ENCODE results near the gene UBB.

UBB gene

DNA sequence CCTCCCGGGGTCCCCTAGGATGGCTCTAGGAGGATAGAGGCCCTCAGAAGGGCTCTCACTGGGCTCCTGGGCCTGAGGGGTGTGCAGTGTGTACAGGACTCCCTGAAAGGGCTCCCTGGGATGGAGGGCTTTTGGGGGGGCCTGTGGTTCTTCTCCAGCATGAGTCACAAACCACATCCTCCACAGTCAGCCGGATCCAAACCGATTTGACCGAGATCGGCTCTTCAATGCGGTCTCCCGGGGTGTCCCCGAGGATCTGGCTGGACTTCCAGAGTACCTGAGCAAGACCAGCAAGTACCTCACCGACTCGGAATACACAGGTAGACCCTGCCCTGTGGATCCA is 39.0 kb downstream of the UBB start:
- no peak overlapping the region for H3K4me3 ChIP-seq (ENCODE audit: low read depth in 1 of 2, low read length in 2 of 2)
- H3K36me3 ChIP-seq (ENCODE audit: control insufficient read depth in 1 of 2, insufficient read depth in 2 of 2, low read length in 2 of 2), result no peaks in the 10 kb centered on the region
- no peaks in the 10 kb centered on the region for H3K9me3 ChIP-seq (ENCODE audit: control insufficient read depth in 1 of 2, low read length in 2 of 2)
- H3K27ac ChIP-seq (ENCODE audit: low read length), result peak overlapping the region; percentile 77
- H3K4me1 ChIP-seq (ENCODE audit: control insufficient read depth in 1 of 2, insufficient read depth in 2 of 2, low read length in 2 of 2), result peaks cover 5 to 14% of the 10 kb centered on the region in 2 donors
- H3K27me3 ChIP-seq (ENCODE audit: low read depth, low read length), result no peaks in the 10 kb centered on the region

DNA sequence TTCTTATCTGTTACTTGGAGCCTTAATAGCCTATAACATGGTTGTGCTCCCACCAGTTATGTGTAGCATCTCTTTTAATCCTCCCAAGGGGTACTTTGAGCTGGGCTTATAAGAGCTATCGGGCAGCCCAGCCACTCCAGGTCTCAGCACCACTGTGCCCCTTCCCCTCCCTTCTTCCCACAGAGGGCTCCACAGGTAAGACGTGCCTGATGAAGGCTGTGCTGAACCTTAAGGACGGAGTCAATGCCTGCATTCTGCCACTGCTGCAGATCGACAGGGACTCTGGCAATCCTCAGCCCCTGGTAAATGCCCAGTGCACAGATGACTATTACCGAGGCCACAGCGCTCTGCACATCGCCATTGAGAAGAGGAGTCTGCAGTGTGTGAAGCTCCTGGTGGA is 41.5 kb downstream of the UBB start:
- Histone ChIP-seq H3K36me3 (ENCODE audit: control insufficient read depth in 1 of 2, insufficient read depth in 2 of 2, low read length in 2 of 2) (peaks cover 0 to 1% of the 10 kb centered on the region in 2 donors), H3K27me3 (ENCODE audit: low read depth, low read length) (no peaks in the 10 kb centered on the region), H3K9me3 (ENCODE audit: control insufficient read depth in 1 of 2, low read length in 2 of 2) (no peaks in the 10 kb centered on the region), H3K4me1 (ENCODE audit: control insufficient read depth in 1 of 2, insufficient read depth in 2 of 2, low read length in 2 of 2) (peaks cover 5 to 14% of the 10 kb centered on the region in 2 donors), H3K4me3 (ENCODE audit: low read depth in 1 of 2, low read length in 2 of 2) (no peak overlapping the region), H3K27ac (ENCODE audit: low read length) (no peak overlapping the region)

DNA sequence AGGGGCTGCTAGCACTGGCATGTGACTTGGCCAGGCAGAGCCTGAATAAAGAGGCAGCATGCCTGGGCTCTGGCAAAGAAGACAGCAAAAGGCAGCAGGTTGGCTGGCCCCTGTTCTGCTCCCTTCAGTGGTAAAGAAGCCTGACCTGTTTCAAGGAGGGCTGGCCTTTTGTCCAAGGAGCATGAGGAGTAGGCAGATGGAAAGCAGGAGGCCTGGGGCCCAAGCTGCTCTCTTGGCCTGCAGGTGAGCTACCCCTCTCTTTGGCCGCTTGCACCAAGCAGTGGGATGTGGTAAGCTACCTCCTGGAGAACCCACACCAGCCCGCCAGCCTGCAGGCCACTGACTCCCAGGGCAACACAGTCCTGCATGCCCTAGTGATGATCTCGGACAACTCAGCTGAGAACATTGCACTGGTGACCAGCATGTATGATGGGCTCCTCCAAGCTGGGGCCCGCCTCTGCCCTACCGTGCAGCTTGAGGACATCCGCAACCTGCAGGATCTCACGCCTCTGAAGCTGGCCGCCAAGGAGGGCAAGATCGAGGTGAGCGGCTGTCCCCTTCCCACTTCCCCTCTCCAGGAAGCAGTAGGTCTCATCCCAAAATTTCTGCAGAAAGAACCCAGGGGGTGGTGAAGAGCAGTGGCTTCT is 42.5 kb downstream of the UBB start:
- H3K27me3 ChIP-seq (ENCODE audit: low read depth, low read length), result no peaks in the 10 kb centered on the region
- no peaks in the 10 kb centered on the region for H3K9me3 ChIP-seq (ENCODE audit: control insufficient read depth in 1 of 2, low read length in 2 of 2)
- peaks cover 0 to 4% of the 10 kb centered on the region in 2 donors for H3K36me3 ChIP-seq (ENCODE audit: control insufficient read depth in 1 of 2, insufficient read depth in 2 of 2, low read length in 2 of 2)
- peaks cover 4 to 14% of the 10 kb centered on the region in 2 donors for H3K4me1 ChIP-seq (ENCODE audit: control insufficient read depth in 1 of 2, insufficient read depth in 2 of 2, low read length in 2 of 2)
- no peak overlapping the region for H3K27ac ChIP-seq (ENCODE audit: low read length)
- H3K4me3 ChIP-seq (ENCODE audit: low read depth in 1 of 2, low read length in 2 of 2), result no peak overlapping the region

DNA sequence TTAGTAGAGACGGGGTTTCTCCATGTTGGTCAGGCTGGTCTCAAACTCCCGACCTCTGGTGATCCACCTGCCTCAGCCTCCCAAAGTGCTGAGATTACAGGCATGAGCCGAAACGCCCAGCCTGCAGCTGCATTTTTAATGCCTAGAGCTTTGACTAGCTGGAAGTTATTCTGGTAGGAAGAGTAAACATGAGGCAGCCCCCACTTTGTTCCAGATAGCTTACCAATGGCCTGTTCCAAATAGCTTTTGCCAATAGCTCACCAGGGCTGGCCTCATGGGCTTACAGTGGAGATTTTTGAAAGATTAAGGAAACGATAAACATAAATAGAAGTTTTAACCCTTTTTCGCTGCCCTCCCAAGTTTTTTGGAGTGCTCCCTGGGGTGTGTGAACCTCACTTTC is 44.3 kb downstream of the UBB start:
- Histone ChIP-seq H3K9me3 (ENCODE audit: control insufficient read depth in 1 of 2, low read length in 2 of 2) (no peaks in the 10 kb centered on the region), H3K27me3 (ENCODE audit: low read depth, low read length) (no peaks in the 10 kb centered on the region), H3K4me3 (ENCODE audit: low read depth in 1 of 2, low read length in 2 of 2) (no peak overlapping the region), H3K36me3 (ENCODE audit: control insufficient read depth in 1 of 2, insufficient read depth in 2 of 2, low read length in 2 of 2) (peaks cover 0 to 4% of the 10 kb centered on the region in 2 donors), H3K27ac (ENCODE audit: low read length) (no peak overlapping the region), H3K4me1 (ENCODE audit: control insufficient read depth in 1 of 2, insufficient read depth in 2 of 2, low read length in 2 of 2) (peaks cover 0 to under 1% of the 10 kb centered on the region in 2 donors)

DNA sequence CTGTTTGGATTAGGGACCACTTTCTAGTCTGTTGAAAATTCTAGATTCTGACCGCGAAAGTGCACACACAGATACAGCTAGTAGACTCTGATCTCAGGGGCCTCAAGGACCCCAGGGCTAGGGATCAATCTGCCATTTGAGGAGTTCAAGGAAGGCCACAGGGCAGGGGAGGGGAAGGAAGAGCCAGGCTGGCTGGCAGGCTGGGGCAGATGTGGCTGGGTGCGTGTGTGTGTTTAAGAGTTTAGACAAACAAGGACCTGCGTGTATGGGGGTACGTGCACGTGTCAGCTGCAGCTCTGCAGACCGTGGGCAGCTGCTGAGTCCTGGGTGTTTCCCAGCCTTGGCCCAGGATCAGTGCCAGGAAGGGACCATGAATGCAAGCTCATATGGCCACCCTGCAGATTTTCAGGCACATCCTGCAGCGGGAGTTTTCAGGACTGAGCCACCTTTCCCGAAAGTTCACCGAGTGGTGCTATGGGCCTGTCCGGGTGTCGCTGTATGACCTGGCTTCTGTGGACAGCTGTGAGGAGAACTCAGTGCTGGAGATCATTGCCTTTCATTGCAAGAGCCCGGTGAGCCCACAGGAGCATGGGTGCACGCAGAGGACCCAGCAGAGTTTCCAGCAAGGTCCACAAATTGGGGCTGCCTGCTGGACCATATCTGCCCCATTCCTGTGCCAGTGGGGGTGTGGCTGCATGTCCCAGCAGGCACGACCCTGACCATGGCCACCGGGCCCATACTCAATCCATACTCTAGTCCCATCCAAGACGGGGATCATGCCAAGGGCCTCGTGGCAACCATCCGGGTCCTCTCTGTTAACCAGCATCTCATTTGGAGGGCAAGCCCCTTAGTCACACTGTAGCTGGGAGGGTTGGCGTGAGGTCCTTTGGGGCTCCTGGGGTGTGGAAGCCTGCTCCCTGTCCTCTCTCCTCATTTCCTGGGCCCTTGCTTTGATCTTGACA is 45.1 kb downstream of the UBB start:
- Histone ChIP-seq H3K4me1 (ENCODE audit: control insufficient read depth in 1 of 2, insufficient read depth in 2 of 2, low read length in 2 of 2) (no peaks in the 10 kb centered on the region), H3K36me3 (ENCODE audit: control insufficient read depth in 1 of 2, insufficient read depth in 2 of 2, low read length in 2 of 2) (peaks cover 0 to 4% of the 10 kb centered on the region in 2 donors), H3K9me3 (ENCODE audit: control insufficient read depth in 1 of 2, low read length in 2 of 2) (no peaks in the 10 kb centered on the region), H3K4me3 (ENCODE audit: low read depth in 1 of 2, low read length in 2 of 2) (no peak overlapping the region), H3K27me3 (ENCODE audit: low read depth, low read length) (no peaks in the 10 kb centered on the region), H3K27ac (ENCODE audit: low read length) (no peak overlapping the region)

DNA sequence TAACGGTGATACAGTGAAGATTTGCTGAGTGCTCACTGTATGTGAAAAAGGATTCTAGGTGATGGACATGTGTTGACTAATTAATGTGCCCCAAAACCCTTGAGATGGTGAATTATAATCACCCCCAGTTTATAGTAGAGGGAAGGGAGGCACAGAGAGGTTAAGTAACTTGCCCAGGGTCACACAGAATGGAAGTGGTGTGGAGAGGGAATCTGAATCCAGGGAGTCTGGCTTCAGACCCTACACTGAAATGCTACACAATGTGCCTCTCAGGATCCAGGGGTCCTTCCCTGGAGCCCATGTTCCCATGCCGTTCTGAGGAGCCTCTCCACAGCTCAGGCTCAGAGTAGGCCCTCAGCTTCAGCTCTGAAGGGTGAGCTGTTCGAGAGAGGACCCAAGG is 46.1 kb downstream of the UBB start:
- peaks cover 0 to 4% of the 10 kb centered on the region in 2 donors for H3K36me3 ChIP-seq (ENCODE audit: control insufficient read depth in 1 of 2, insufficient read depth in 2 of 2, low read length in 2 of 2)
- no peak overlapping the region for H3K27ac ChIP-seq (ENCODE audit: low read length)
- no peaks in the 10 kb centered on the region for H3K9me3 ChIP-seq (ENCODE audit: control insufficient read depth in 1 of 2, low read length in 2 of 2)
- no peak overlapping the region for H3K4me3 ChIP-seq (ENCODE audit: low read depth in 1 of 2, low read length in 2 of 2)
- H3K4me1 ChIP-seq (ENCODE audit: control insufficient read depth in 1 of 2, insufficient read depth in 2 of 2, low read length in 2 of 2), result no peaks in the 10 kb centered on the region
- H3K27me3 ChIP-seq (ENCODE audit: low read depth, low read length), result no peaks in the 10 kb centered on the region

DNA sequence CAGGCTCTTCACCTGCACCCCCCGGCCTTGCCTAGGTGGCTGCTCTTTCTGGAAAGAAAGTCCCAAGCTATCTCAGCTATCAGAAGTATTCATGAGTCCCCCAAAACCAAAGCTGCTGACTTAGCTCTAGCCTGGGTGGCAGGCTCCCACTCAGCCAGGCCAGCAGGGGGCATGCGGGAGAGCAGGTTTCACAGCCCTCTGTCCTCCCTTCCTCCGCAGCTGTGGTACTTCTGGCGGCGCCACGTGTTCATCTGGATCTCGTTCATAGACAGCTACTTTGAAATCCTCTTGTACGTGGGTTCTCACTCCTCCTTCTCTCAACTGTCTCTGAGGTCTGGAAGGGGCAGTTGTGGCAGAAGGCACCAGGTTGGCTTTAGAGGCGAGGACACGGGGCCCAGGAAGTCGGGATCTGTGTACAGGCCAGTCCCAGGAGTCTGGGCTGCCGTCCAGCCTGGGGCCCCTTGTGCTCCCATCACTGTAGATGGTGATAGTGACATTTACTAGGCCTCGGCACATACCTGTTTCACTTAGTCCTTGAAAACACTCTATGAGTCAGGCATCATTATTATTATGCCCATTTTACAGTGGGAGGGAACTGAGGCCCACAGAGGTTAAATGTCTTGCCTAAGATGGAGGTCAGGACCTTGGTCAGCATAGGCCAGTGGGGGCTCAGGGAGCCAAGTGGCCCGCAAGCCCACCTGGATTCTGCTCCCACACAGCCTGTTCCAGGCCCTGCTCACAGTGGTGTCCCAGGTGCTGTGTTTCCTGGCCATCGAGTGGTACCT is 47.4 kb downstream of the UBB start:
- Histone ChIP-seq H3K4me3 (ENCODE audit: low read depth in 1 of 2, low read length in 2 of 2) (no peak overlapping the region), H3K27ac (ENCODE audit: low read length) (no peak overlapping the region), H3K27me3 (ENCODE audit: low read depth, low read length) (no peaks in the 10 kb centered on the region), H3K36me3 (ENCODE audit: control insufficient read depth in 1 of 2, insufficient read depth in 2 of 2, low read length in 2 of 2) (peaks cover 0 to 4% of the 10 kb centered on the region in 2 donors), H3K9me3 (ENCODE audit: control insufficient read depth in 1 of 2, low read length in 2 of 2) (no peaks in the 10 kb centered on the region), H3K4me1 (ENCODE audit: control insufficient read depth in 1 of 2, insufficient read depth in 2 of 2, low read length in 2 of 2) (no peaks in the 10 kb centered on the region)

DNA sequence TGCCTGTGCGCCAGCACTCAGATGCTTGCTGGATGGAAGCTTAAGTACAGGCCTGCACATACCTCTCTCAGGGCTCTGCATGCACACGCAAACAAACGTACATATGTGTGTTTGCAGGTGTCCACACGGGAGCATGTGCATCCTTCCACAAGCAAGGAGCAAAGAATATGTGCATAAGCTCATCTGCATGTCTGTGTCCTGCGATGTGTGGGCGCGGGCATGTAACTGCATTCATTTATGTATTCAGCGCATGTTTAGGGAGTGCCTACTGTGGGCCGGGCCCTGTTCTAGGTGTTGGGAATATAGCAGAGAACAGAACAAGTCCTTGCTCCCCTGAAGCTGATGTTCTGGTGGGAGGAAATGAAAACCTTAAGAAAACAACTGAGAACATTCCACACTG is 48.2 kb downstream of the UBB start:
- no peaks in the 10 kb centered on the region for H3K9me3 ChIP-seq (ENCODE audit: control insufficient read depth in 1 of 2, low read length in 2 of 2)
- H3K36me3 ChIP-seq (ENCODE audit: control insufficient read depth in 1 of 2, insufficient read depth in 2 of 2, low read length in 2 of 2), result peaks cover 0 to 4% of the 10 kb centered on the region in 2 donors
- H3K27ac ChIP-seq (ENCODE audit: low read length), result no peak overlapping the region
- H3K4me1 ChIP-seq (ENCODE audit: control insufficient read depth in 1 of 2, insufficient read depth in 2 of 2, low read length in 2 of 2), result no peaks in the 10 kb centered on the region
- H3K4me3 ChIP-seq (ENCODE audit: low read depth in 1 of 2, low read length in 2 of 2), result no peak overlapping the region
- H3K27me3 ChIP-seq (ENCODE audit: low read depth, low read length), result no peaks in the 10 kb centered on the region

DNA sequence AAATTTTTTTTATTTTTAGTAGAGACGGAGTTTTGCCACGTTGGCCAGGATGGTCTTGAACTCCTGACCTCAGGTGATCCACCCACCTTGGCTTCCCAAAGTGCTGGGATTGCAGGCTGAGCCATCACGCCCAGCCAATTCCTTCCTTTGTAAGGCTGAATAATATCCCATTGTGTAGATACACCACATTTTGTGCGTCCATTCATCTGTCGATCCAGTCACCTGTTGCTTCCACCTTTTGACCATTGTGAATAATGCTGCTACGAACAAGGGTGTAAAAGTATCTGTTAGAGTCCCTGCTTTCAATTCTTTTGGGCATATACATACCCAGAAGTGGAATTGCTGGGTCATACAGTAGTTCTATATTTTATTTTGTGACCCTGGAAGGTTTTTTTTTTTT is 49.8 kb downstream of the UBB start:
- H3K27ac ChIP-seq (ENCODE audit: low read length), result no peak overlapping the region
- H3K27me3 ChIP-seq (ENCODE audit: low read depth, low read length), result no peaks in the 10 kb centered on the region
- H3K36me3 ChIP-seq (ENCODE audit: control insufficient read depth in 1 of 2, insufficient read depth in 2 of 2, low read length in 2 of 2), result peaks cover 0 to 4% of the 10 kb centered on the region in 2 donors
- H3K9me3 ChIP-seq (ENCODE audit: control insufficient read depth in 1 of 2, low read length in 2 of 2), result no peaks in the 10 kb centered on the region
- H3K4me3 ChIP-seq (ENCODE audit: low read depth in 1 of 2, low read length in 2 of 2), result no peak overlapping the region
- H3K4me1 ChIP-seq (ENCODE audit: control insufficient read depth in 1 of 2, insufficient read depth in 2 of 2, low read length in 2 of 2), result no peaks in the 10 kb centered on the region

DNA sequence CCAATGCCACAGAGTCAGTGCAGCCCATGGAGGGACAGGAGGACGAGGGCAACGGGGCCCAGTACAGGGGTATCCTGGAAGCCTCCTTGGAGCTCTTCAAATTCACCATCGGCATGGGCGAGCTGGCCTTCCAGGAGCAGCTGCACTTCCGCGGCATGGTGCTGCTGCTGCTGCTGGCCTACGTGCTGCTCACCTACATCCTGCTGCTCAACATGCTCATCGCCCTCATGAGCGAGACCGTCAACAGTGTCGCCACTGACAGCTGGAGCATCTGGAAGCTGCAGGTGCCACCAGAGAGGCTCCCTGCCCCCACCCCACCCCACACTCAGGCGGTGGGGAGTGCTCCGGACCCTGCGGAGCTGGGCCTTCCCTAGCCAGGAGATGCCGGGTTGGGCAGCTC is 51.1 kb downstream of the UBB start:
- Histone ChIP-seq H3K9me3 (ENCODE audit: control insufficient read depth in 1 of 2, low read length in 2 of 2) (no peaks in the 10 kb centered on the region), H3K4me1 (ENCODE audit: control insufficient read depth in 1 of 2, insufficient read depth in 2 of 2, low read length in 2 of 2) (no peaks in the 10 kb centered on the region), H3K4me3 (ENCODE audit: low read depth in 1 of 2, low read length in 2 of 2) (no peak overlapping the region), H3K27me3 (ENCODE audit: low read depth, low read length) (no peaks in the 10 kb centered on the region), H3K27ac (ENCODE audit: low read length) (no peak overlapping the region), H3K36me3 (ENCODE audit: control insufficient read depth in 1 of 2, insufficient read depth in 2 of 2, low read length in 2 of 2) (peaks cover 0 to 4% of the 10 kb centered on the region in 2 donors)

Data from muscle layer of duodenum (tissue), 2 donors.